NCI-H2196 treated with DMSO at 0.1 percent for 48 hours (cell line): ENCODE results near the gene SCAMP5.
A peak's percentile ranks its signal among the peaks of the same experiment; 100 is the strongest.

Experiments
- DNase-seq: peaks from one replicate; lab custom pipeline; 2025; ENCODE audit not compliant: unreplicated experiment; lab: John Stamatoyannopoulos, UW

SCAMP5 gene

GRCh38 chr15:74976159-74976558, 19.2 kb upstream of the SCAMP5 start:
- no peak for DNase-seq

- no peak for DNase-seq
Observed at GRCh38 chr15:74977599-74977998, 17.8 kb upstream of the SCAMP5 start.

GRCh38 chr15:74978077-74978476, 17.3 kb upstream of the SCAMP5 start:
- DNase-seq = no peak

- peak; percentile 9 for DNase-seq
Observed at GRCh38 chr15:74978503-74978902, 16.9 kb upstream of the SCAMP5 start.

GRCh38 chr15:74982183-74982582, 13.2 kb upstream of the SCAMP5 start:
- no peak for DNase-seq

GRCh38 chr15:74983725-74984231, 11.6 kb upstream of the SCAMP5 start:
- no peak for DNase-seq

GRCh38 chr15:74988007-74988800, 7.2 kb upstream of the SCAMP5 start:
- DNase-seq = peak; percentile 18

GRCh38 chr15:74989527-74989926, 5.8 kb upstream of the SCAMP5 start:
- DNase-seq = no peak

- no peak for DNase-seq
Observed at GRCh38 chr15:74992619-74993018, 2.7 kb upstream of the SCAMP5 start.

- DNase-seq = no peak
Observed at GRCh38 chr15:74994236-74994635, 1.1 kb upstream of the SCAMP5 start.

- DNase-seq = no peak
Observed at GRCh38 chr15:74994685-74995084, 678 bp upstream of the SCAMP5 start.

- no peak for DNase-seq
Observed at GRCh38 chr15:74995779-74996765, 709 bp downstream of the SCAMP5 start.

- DNase-seq = no peak
Observed at GRCh38 chr15:74997141-74997540, 1.8 kb downstream of the SCAMP5 start.

- DNase-seq = no peak
Observed at GRCh38 chr15:74997543-74997942, 2.2 kb downstream of the SCAMP5 start.

- no peak for DNase-seq
Observed at GRCh38 chr15:75001310-75001709, 5.9 kb downstream of the SCAMP5 start.

- no peak for DNase-seq
Observed at GRCh38 chr15:75002398-75002797, 7.0 kb downstream of the SCAMP5 start.

GRCh38 chr15:75007216-75007615, 11.9 kb downstream of the SCAMP5 start:
- no peak for DNase-seq

- no peak for DNase-seq
Observed at GRCh38 chr15:75008221-75008625, 12.9 kb downstream of the SCAMP5 start.

- no peak for DNase-seq
Observed at GRCh38 chr15:75008629-75009326, 13.4 kb downstream of the SCAMP5 start.

- no peak for DNase-seq
Observed at GRCh38 chr15:75016431-75016830, 21.1 kb downstream of the SCAMP5 start.

GRCh38 chr15:75019916-75020315, 24.6 kb downstream of the SCAMP5 start:
- DNase-seq = no peak
